Peyer's patch (tissue), 4 donors: ENCODE results near the gene CEP63. TPM values are rescaled to one million over a fixed set of nuclear protein-coding genes. Genes with fewer than 3 reads are reported as not detected.
A peak's percentile ranks its signal among the peaks of the same experiment; 100 is the strongest.

Experiments
- DNase-seq, 3 donors: peaks; one replicate each; pipeline ENCODE4 v3.0.0-alpha.2; 2017 to 2019
- H3K27ac ChIP-seq, 4 donors: fragments of 200-600 bp; sonication (generic); one replicate each; pipeline ENCODE4 v1.5.1; 2016 to 2019
- H3K27me3 ChIP-seq, 2 donors: fragments of 200-600 bp; sonication (generic); one replicate each; pipeline ENCODE4 v1.5.1; 2019
- H3K36me3 ChIP-seq, 3 donors: fragments of 200-600 bp; sonication (generic); one replicate each; pipeline ENCODE4 v1.5.1; 2016 to 2019
- H3K4me1 ChIP-seq, 4 donors: fragments of 200-600 bp; sonication (generic); one replicate each; pipeline ENCODE4 v1.5.1; 2016 to 2019
- H3K4me3 ChIP-seq, 4 donors: fragments of 200-600 bp; sonication (generic); 1 replicate in 3 of 4; 2 replicates in 1 of 4; pipeline ENCODE4 v1.5.1; 2016 to 2019; ENCODE audit warnings: mild to moderate bottlenecking in 1 of 4
- H3K9me3 ChIP-seq, 4 donors: fragments of 200-600 bp; sonication (generic); one replicate each; pipeline ENCODE4 v1.5.1; 2016 to 2019; ENCODE audit warnings: mild to moderate bottlenecking in 1 of 4
- CTCF ChIP-seq, 6 experiments: fragments of 450-650 bp in 4 of 6; fragments of 200-600 bp in 2 of 6; sonication (generic) in 1 of 6; IDR thresholded peaks; one replicate each; pipeline ENCODE4 v1.5.1; 2017 to 2019; ENCODE audit warnings: antibody characterized with exemption in 6 of 6, mild to moderate bottlenecking in 3 of 6, moderate library complexity in 1 of 6
- POLR2A ChIP-seq, 2 donors: fragments of 450-650 bp; IDR thresholded peaks; one replicate each; pipeline ENCODE4 v1.5.1; 2017; ENCODE audit warnings: antibody characterized with exemption in 2 of 2, mild to moderate bottlenecking in 2 of 2, moderate library complexity in 2 of 2
- total RNA-seq, 4 donors: library from RNA; depleted of rRNA; stranded (reverse); fragments of >200 nt; gene quantifications; one replicate each; pipeline ENCODE4 v1.1.0, GENCODE V29; 2016

CEP63 gene
- total RNA-seq, 4 donors from 2014 or later: 13.3 to 67.7 (median 19.6) TPM

DNA sequence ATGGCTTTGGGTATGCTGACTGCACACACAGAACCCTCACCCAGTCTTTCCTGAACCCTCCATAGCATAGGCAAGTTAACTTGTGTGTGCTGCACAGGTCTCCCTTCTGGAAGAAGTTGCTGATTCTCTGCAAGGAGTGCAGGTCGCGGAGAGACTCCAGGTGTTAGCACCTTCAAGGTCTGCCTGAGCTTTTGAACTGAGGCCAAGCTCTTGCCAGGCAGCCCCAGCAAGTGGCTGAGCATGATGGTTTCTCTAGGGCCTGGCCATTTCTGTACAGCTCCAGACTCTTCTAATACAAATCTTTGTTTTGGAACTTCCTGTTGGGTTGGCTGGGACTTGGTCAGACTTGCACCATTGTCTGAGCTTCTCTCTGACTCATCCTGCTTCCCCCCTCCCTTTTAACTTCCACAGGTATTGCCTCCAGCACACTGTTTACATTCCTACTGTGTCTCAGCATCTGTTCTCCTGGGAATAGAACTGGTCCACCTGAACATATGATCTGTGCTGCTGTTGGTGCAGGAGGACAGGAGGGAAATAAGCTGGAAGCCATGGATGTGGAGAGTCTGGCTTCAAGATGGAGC is 111.6 kb downstream of the CEP63 start:
- Histone ChIP-seq H3K9me3 (no peaks in the 10 kb centered on the region), H3K36me3 (no peaks in the 10 kb centered on the region), H3K27me3 (no peaks in the 10 kb centered on the region), H3K27ac (no peak overlapping the region), H3K4me1 (no peaks in the 10 kb centered on the region), H3K4me3 (no peak overlapping the region)
- DNase-seq: no peak
- TF ChIP-seq CTCF (IDR thresholded peaks at IDR 0.05) (no peak), POLR2A (IDR thresholded peaks at IDR 0.05) (no peak)

GRCh38 chr3:134598763-134599545 is 113.1 kb downstream of the CEP63 start:
- TF ChIP-seq CTCF (IDR thresholded peaks at IDR 0.05) (no peak), POLR2A (IDR thresholded peaks at IDR 0.05) (no peak)
- Histone ChIP-seq H3K4me3 (no peak overlapping the region), H3K4me1 (no peaks in the 10 kb centered on the region), H3K9me3 (no peaks in the 10 kb centered on the region), H3K27ac (no peak overlapping the region), H3K27me3 (no peaks in the 10 kb centered on the region), H3K36me3 (no peaks in the 10 kb centered on the region)
- DNase-seq: no peak

DNA sequence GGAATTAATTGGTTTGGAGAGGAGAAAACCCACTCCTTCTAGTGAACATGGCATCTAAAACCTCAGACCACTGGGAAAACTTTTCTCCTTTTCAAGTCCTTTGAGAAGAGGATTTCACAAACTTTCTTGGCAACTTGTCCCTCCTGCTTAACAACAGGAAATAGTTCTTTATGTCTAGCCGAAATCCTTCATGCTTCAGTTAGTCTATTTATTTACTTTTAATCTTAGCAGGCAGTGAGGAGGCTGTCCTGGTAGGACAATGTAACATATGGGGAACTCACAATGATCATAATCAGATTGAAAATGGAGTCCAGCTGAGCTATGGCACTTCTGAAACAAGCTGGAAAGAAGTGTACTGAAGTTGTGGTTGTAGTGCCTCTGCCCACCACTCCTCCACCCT is 114.3 kb downstream of the CEP63 start:
- H3K36me3 ChIP-seq: no peaks in the 10 kb centered on the region
- no peaks in the 10 kb centered on the region for H3K9me3 ChIP-seq
- no peak overlapping the region for H3K27ac ChIP-seq
- TF ChIP-seq POLR2A (IDR thresholded peaks at IDR 0.05) (no peak), CTCF (IDR thresholded peaks at IDR 0.05) (no peak)
- no peak for DNase-seq
- H3K27me3 ChIP-seq: no peaks in the 10 kb centered on the region
- H3K4me3 ChIP-seq: no peak overlapping the region
- H3K4me1 ChIP-seq: no peaks in the 10 kb centered on the region

GRCh38 chr3:134600685-134601463 is 115.0 kb downstream of the CEP63 start:
- H3K36me3 ChIP-seq: no peaks in the 10 kb centered on the region
- no peak overlapping the region for H3K4me3 ChIP-seq
- TF ChIP-seq CTCF (IDR thresholded peaks at IDR 0.05) (peak in 5 of 6 experiments; percentile 36 to 81 (median 78)), POLR2A (IDR thresholded peaks at IDR 0.05) (no peak)
- DNase-seq: peak; percentile 31 to 76 (median 59)
- H3K4me1 ChIP-seq: no peaks in the 10 kb centered on the region
- no peaks in the 10 kb centered on the region for H3K27me3 ChIP-seq
- no peak overlapping the region for H3K27ac ChIP-seq
- H3K9me3 ChIP-seq: no peaks in the 10 kb centered on the region

- H3K27me3 ChIP-seq: no peaks in the 10 kb centered on the region
- no peaks in the 10 kb centered on the region for H3K9me3 ChIP-seq
- no peaks in the 10 kb centered on the region for H3K36me3 ChIP-seq
- no peak overlapping the region for H3K27ac ChIP-seq
- no peak overlapping the region for H3K4me3 ChIP-seq
- no peak for DNase-seq
- TF ChIP-seq CTCF (IDR thresholded peaks at IDR 0.05) (no peak), POLR2A (IDR thresholded peaks at IDR 0.05) (no peak)
- H3K4me1 ChIP-seq: no peaks in the 10 kb centered on the region
Observed at GRCh38 chr3:134601539-134602439, 115.9 kb downstream of the CEP63 start.
